Gastrocnemius medialis (tissue), 4 donors: ENCODE results near the gene DUXB.

ENCODE experiments used
- CTCF ChIP-seq, 5 experiments: fragments of 450-650 bp in 3 of 5; fragments of 200-600 bp in 2 of 5; sonication (generic) in 2 of 5; IDR thresholded peaks in 4 of 5; conservative IDR thresholded peaks in 1 of 5; 1 replicate in 4 of 5; 2 replicates in 1 of 5; pipeline ENCODE4 v1.5.1; 2016 to 2019; ENCODE audit warnings: antibody characterized with exemption in 5 of 5, mild to moderate bottlenecking in 3 of 5, moderate library complexity in 3 of 5
- POLR2A ChIP-seq, 2 donors: fragments of 450-650 bp; IDR thresholded peaks; one replicate each; pipeline ENCODE4 v1.6.1; 2017; ENCODE audit warnings: antibody characterized with exemption in 2 of 2, mild to moderate bottlenecking in 2 of 2, moderate library complexity in 2 of 2

GRCh38 chr16:75745823-75746222 is 44.6 kb upstream of the DUXB start:
- TF ChIP-seq POLR2A (IDR thresholded peaks at IDR 0.05) = no peak
- TF ChIP-seq CTCF (IDR thresholded peaks at IDR 0.05 in 4 of 5, conservative IDR thresholded peaks at IDR 0.05 in 1 of 5) = no peak
